CD4-positive, CD25-positive, alpha-beta regulatory T cell (primary cell): ENCODE data around the gene TCN1. TPM values are rescaled to one million over a fixed set of nuclear protein-coding genes. Genes with fewer than 3 reads are reported as not detected.
A peak's percentile ranks its signal among the peaks of the same experiment; 100 is the strongest.

ENCODE experiments used
- ATAC-seq, 2 donors: fragments of 150-1000 bp; cut with Tn5 transposase; one replicate each; pipeline ENCODE4 v1.10.0; 2021; ENCODE audit warnings: low read depth in 2 of 2, moderate number of reproducible peaks in 2 of 2, moderate library complexity in 1 of 2
- DNase-seq, 3 donors: peaks; one replicate each; pipeline versions ENCODE4 v3.0.0 to v3.0.0-alpha.2; 2012 to 2022; ENCODE audit warnings: mixed read lengths in 1 of 3
- H3K27ac ChIP-seq: one replicate; pipeline ENCODE4 v1.7.0; 2013; ENCODE audit warnings: mild to moderate bottlenecking, low read length; ENCODE audit not compliant: insufficient read depth, poor library complexity, severe bottlenecking
- H3K27me3 ChIP-seq: one replicate; pipeline ENCODE4 v1.7.0; 2013; ENCODE audit warnings: low read length; ENCODE audit not compliant: control insufficient read depth, insufficient read depth
- H3K36me3 ChIP-seq: one replicate; pipeline ENCODE4 v1.7.0; 2013; ENCODE audit warnings: mild to moderate bottlenecking, low read length, moderate library complexity; ENCODE audit not compliant: control insufficient read depth, insufficient read depth
- H3K4me1 ChIP-seq: 2 replicates; pipeline ENCODE4 v1.7.0; 2013; ENCODE audit warnings: mild to moderate bottlenecking, low read length; ENCODE audit not compliant: insufficient read depth, control insufficient read depth, poor library complexity, severe bottlenecking
- H3K4me3 ChIP-seq: one replicate; pipeline ENCODE4 v1.7.0; 2013; ENCODE audit warnings: low read depth, mild to moderate bottlenecking, low read length, moderate library complexity
- H3K9me3 ChIP-seq, 2 experiments: 1 replicate in 1 of 2; 2 replicates in 1 of 2; pipeline ENCODE4 v1.7.0; 2013; ENCODE audit warnings: low read length in 2 of 2, mild to moderate bottlenecking in 1 of 2, moderate library complexity in 1 of 2; ENCODE audit not compliant: control insufficient read depth in 2 of 2
- H3K27ac Mint-ChIP-seq, 3 donors: one replicate each; pipeline ENCODE4 v1.8.0; 2020 to 2022; ENCODE audit warnings: mild to moderate bottlenecking in 3 of 3, mixed read lengths in 3 of 3, moderate library complexity in 2 of 3
- H3K27me3 Mint-ChIP-seq: one replicate; pipeline ENCODE4 v1.8.0; 2022; ENCODE audit warnings: mild to moderate bottlenecking, mixed read lengths
- H3K36me3 Mint-ChIP-seq: one replicate; pipeline ENCODE4 v1.8.0; 2020; ENCODE audit warnings: mixed read lengths
- H3K4me1 Mint-ChIP-seq, 4 donors: one replicate each; pipeline ENCODE4 v1.8.0; 2020 to 2022; ENCODE audit warnings: mixed read lengths in 4 of 4, mild to moderate bottlenecking in 1 of 4
- H3K4me3 Mint-ChIP-seq, 4 donors: one replicate each; pipeline ENCODE4 v1.8.0; 2020 to 2022; ENCODE audit warnings: mild to moderate bottlenecking in 4 of 4, mixed read lengths in 4 of 4, moderate library complexity in 3 of 4
- H3K9me3 Mint-ChIP-seq, 7 donors: one replicate each; pipeline ENCODE4 v1.8.0; 2020 to 2022; ENCODE audit warnings: mixed read lengths in 7 of 7, mild to moderate bottlenecking in 3 of 7, moderate library complexity in 2 of 7
- polyA plus RNA-seq, 4 donors: library from polyadenylated mRNA; unstranded; fragments of 300-500 nt; fragmentation: Illumina TruSeq; gene quantifications; one replicate each; pipeline ENCODE4 v1.2.3, GENCODE V29; 2021
- total RNA-seq: library from RNA; stranded (reverse); gene quantifications from one replicate; pipeline ENCODE4 v1.2.3, GENCODE V29; 2022

The TCN1 gene
- total and polyA plus RNA-seq, 5 donors from 2014 or later, result 0.31 to 1.0 TPM; not detected in 3

- Mint-ChIP-seq H3K4me1 (no peaks in the 10 kb centered on the region), H3K36me3 (no peaks in the 10 kb centered on the region), H3K4me3 (no peak within 1 kb of the TSS), H3K27ac (no peak within 1 kb of the TSS), H3K27me3 (no peaks in the 10 kb centered on the region), H3K9me3 (peaks cover 0 to 5% (median 0%) of the 10 kb centered on the region in 7 donors)
- no peaks in the 10 kb centered on the region for H3K4me1 ChIP-seq
- DNase-seq, result no peak
- no peak within 1 kb of the TSS for H3K4me3 ChIP-seq
- H3K27me3 ChIP-seq, result no peaks in the 10 kb centered on the region
- no peak for ATAC-seq
- no peak within 1 kb of the TSS for H3K27ac ChIP-seq
- H3K9me3 ChIP-seq, result no peaks in the 10 kb centered on the region
- no peaks in the 10 kb centered on the region for H3K36me3 ChIP-seq
Measured at GRCh38 chr11:59845399-59845798, 20.9 kb downstream of the TCN1 start, which contains the start of gene CBLIF. Gene CBLIF, minus strand, starts transcription at chr11:59845499. Its CDS starts 46 bp downstream, at chr11:59845453.

- no peak overlapping the region for H3K27ac Mint-ChIP-seq
- Histone ChIP-seq H3K4me1 (no peaks in the 10 kb centered on the region), H3K27me3 (no peaks in the 10 kb centered on the region), H3K36me3 (no peaks in the 10 kb centered on the region), H3K4me3 (no peak overlapping the region), H3K27ac (no peak overlapping the region), H3K9me3 (no peaks in the 10 kb centered on the region)
- no peak for ATAC-seq
- no peaks in the 10 kb centered on the region for H3K4me1 Mint-ChIP-seq
- peaks cover 5% of the 10 kb centered on the region for H3K27me3 Mint-ChIP-seq
- H3K4me3 Mint-ChIP-seq, result no peak overlapping the region
- no peak for DNase-seq
- peaks cover 0 to 3% (median 0%) of the 10 kb centered on the region in 7 donors for H3K9me3 Mint-ChIP-seq
- H3K36me3 Mint-ChIP-seq, result no peaks in the 10 kb centered on the region
Measured at GRCh38 chr11:59842316-59842715, 24.0 kb downstream of the TCN1 start.

GRCh38 chr11:59841514-59841913, 24.8 kb downstream of the TCN1 start:
- H3K4me1 ChIP-seq, result no peaks in the 10 kb centered on the region
- H3K4me3 Mint-ChIP-seq, result no peak overlapping the region

GRCh38 chr11:59839615-59840014, 26.7 kb downstream of the TCN1 start:
- ATAC-seq (no peak), DNase-seq (no peak)
- Mint-ChIP-seq H3K9me3 (no peaks in the 10 kb centered on the region), H3K27ac (no peak overlapping the region), H3K36me3 (no peaks in the 10 kb centered on the region), H3K4me3 (no peak overlapping the region), H3K4me1 (no peaks in the 10 kb centered on the region), H3K27me3 (peaks cover 5% of the 10 kb centered on the region)
- H3K27me3 ChIP-seq, result peaks cover 2% of the 10 kb centered on the region
- no peaks in the 10 kb centered on the region for H3K4me1 ChIP-seq
- no peak overlapping the region for H3K27ac ChIP-seq
- H3K4me3 ChIP-seq, result no peak overlapping the region
- H3K9me3 ChIP-seq, result no peaks in the 10 kb centered on the region
- H3K36me3 ChIP-seq, result no peaks in the 10 kb centered on the region

More at GRCh38 chr11:59841514-59841913, 24.8 kb downstream of the TCN1 start:
- H3K9me3 ChIP-seq, result no peaks in the 10 kb centered on the region
- DNase-seq, result no peak
- peaks cover 5% of the 10 kb centered on the region for H3K27me3 Mint-ChIP-seq
- H3K27ac ChIP-seq, result no peak overlapping the region
- H3K27ac Mint-ChIP-seq, result no peak overlapping the region
- no peak for ATAC-seq
- H3K4me1 Mint-ChIP-seq, result no peaks in the 10 kb centered on the region
- no peaks in the 10 kb centered on the region for H3K36me3 Mint-ChIP-seq
- H3K36me3 ChIP-seq, result no peaks in the 10 kb centered on the region
- peaks cover 2% of the 10 kb centered on the region for H3K27me3 ChIP-seq
- H3K9me3 Mint-ChIP-seq, result peaks cover 0 to 3% (median 0%) of the 10 kb centered on the region in 7 donors
- no peak overlapping the region for H3K4me3 ChIP-seq

GRCh38 chr11:59833602-59834001, 32.7 kb downstream of the TCN1 start:
- Histone ChIP-seq H3K9me3 (no peaks in the 10 kb centered on the region), H3K27ac (no peak overlapping the region), H3K27me3 (peaks cover 2% of the 10 kb centered on the region), H3K4me1 (no peaks in the 10 kb centered on the region), H3K4me3 (no peak overlapping the region), H3K36me3 (no peaks in the 10 kb centered on the region)
- no peak for DNase-seq
- H3K4me1 Mint-ChIP-seq, result no peaks in the 10 kb centered on the region
- H3K27me3 Mint-ChIP-seq, result peaks cover 5% of the 10 kb centered on the region
- no peaks in the 10 kb centered on the region for H3K36me3 Mint-ChIP-seq
- H3K4me3 Mint-ChIP-seq, result no peak overlapping the region
- no peak overlapping the region for H3K27ac Mint-ChIP-seq
- no peaks in the 10 kb centered on the region for H3K9me3 Mint-ChIP-seq
- no peak for ATAC-seq

- peaks cover 4% of the 10 kb centered on the region for H3K27me3 Mint-ChIP-seq
- no peaks in the 10 kb centered on the region for H3K9me3 ChIP-seq
- ATAC-seq, result no peak
- no peaks in the 10 kb centered on the region for H3K4me1 ChIP-seq
- H3K9me3 Mint-ChIP-seq, result no peaks in the 10 kb centered on the region
- no peak overlapping the region for H3K4me3 Mint-ChIP-seq
- H3K4me3 ChIP-seq, result no peak overlapping the region
- no peaks in the 10 kb centered on the region for H3K27me3 ChIP-seq
- H3K36me3 Mint-ChIP-seq, result no peaks in the 10 kb centered on the region
- no peak for DNase-seq
- no peak overlapping the region for H3K27ac ChIP-seq
- H3K4me1 Mint-ChIP-seq, result no peaks in the 10 kb centered on the region
- H3K36me3 ChIP-seq, result no peaks in the 10 kb centered on the region
- H3K27ac Mint-ChIP-seq, result no peak overlapping the region
Measured at GRCh38 chr11:59829358-59829757, 36.9 kb downstream of the TCN1 start.

GRCh38 chr11:59822989-59823566, 43.2 kb downstream of the TCN1 start:
- H3K27me3 ChIP-seq, result no peaks in the 10 kb centered on the region
- no peaks in the 10 kb centered on the region for H3K9me3 ChIP-seq
- DNase-seq (peak in 1 of 3 donors; percentile 65), ATAC-seq (peak; percentile 58 to 66)
- H3K4me3 ChIP-seq, result no peak overlapping the region
- H3K27ac ChIP-seq, result no peak overlapping the region
- Mint-ChIP-seq H3K4me3 (no peak overlapping the region), H3K36me3 (no peaks in the 10 kb centered on the region), H3K9me3 (peaks cover 0 to 2% (median 0%) of the 10 kb centered on the region in 7 donors), H3K4me1 (peaks cover 0 to 13% (median 8%) of the 10 kb centered on the region in 4 donors), H3K27me3 (peaks cover 5% of the 10 kb centered on the region), H3K27ac (peak overlapping the region in 1 of 3 donors; percentile 54)
- no peaks in the 10 kb centered on the region for H3K36me3 ChIP-seq
- no peaks in the 10 kb centered on the region for H3K4me1 ChIP-seq

- H3K4me3 Mint-ChIP-seq, result no peak overlapping the region
- no peak overlapping the region for H3K27ac Mint-ChIP-seq
- H3K36me3 ChIP-seq, result no peaks in the 10 kb centered on the region
- H3K27ac ChIP-seq, result no peak overlapping the region
- ATAC-seq (no peak), DNase-seq (peak in 1 of 3 donors; percentile 45)
- no peaks in the 10 kb centered on the region for H3K4me1 ChIP-seq
- no peak overlapping the region for H3K4me3 ChIP-seq
- H3K36me3 Mint-ChIP-seq, result no peaks in the 10 kb centered on the region
- peaks cover 3% of the 10 kb centered on the region for H3K27me3 ChIP-seq
- H3K4me1 Mint-ChIP-seq, result peaks cover 8 to 17% (median 15%) of the 10 kb centered on the region in 4 donors
- peaks cover 28% of the 10 kb centered on the region for H3K27me3 Mint-ChIP-seq
- H3K9me3 ChIP-seq, result no peaks in the 10 kb centered on the region
- peaks cover 0 to 3% (median 0%) of the 10 kb centered on the region in 7 donors for H3K9me3 Mint-ChIP-seq
Measured at GRCh38 chr11:59818572-59818971, 47.7 kb downstream of the TCN1 start.
